Keratinocyte (primary cell): Measurements from ENCODE around the gene KIF1C.

ENCODE experiments used
- CTCF ChIP-seq, 3 experiments: IDR thresholded peaks in 1 of 3; conservative IDR thresholded peaks in 1 of 3; optimal IDR thresholded peaks in 1 of 3; 2 replicates in 2 of 3; 3 replicates in 1 of 3; pipeline versions ENCODE3 to v1.5.1; 2011; ENCODE audit warnings: low read length in 3 of 3, mild to moderate bottlenecking in 3 of 3, moderate library complexity in 2 of 3, control low read depth in 1 of 3, inconsistent platforms in 1 of 3; ENCODE audit not compliant: insufficient read depth in 2 of 3; ENCODE audit errors: extremely low read depth in 1 of 3
- EZH2 ChIP-seq: IDR thresholded peaks from one replicate; pipeline ENCODE4 v1.6.1; 2012; ENCODE audit warnings: inconsistent platforms, mild to moderate bottlenecking, low read length, moderate library complexity

- TF ChIP-seq CTCF (optimal IDR thresholded peaks at IDR 0.05 in 1 of 3, IDR thresholded peaks at IDR 0.05 in 1 of 3, conservative IDR thresholded peaks at IDR 0.05 in 1 of 3; ENCODE audit: extremely low read depth in 1 of 3, insufficient read depth in 2 of 3, low read length in 3 of 3) (no peak), EZH2 (no peak)
These were observed 35.1 kb downstream of the KIF1C start for GRCh38 chr17:5032865-5033264.
